HG03060 (cell line): ENCODE results near the gene FBLN1.
"Not testable (repeated sequence)": the region's sequence is repeated elsewhere in the genome, so short reads cannot be mapped to it uniquely, and the experiment has no call there.

Experiments
- ATAC-seq: cut with Tn5 transposase; IDR thresholded peaks from one replicate; pipeline ENCODE4 v1.9.1; 2021; ENCODE audit warnings: low read depth, moderate number of reproducible peaks; ENCODE audit not compliant: unreplicated experiment

Gene FBLN1, protein sequence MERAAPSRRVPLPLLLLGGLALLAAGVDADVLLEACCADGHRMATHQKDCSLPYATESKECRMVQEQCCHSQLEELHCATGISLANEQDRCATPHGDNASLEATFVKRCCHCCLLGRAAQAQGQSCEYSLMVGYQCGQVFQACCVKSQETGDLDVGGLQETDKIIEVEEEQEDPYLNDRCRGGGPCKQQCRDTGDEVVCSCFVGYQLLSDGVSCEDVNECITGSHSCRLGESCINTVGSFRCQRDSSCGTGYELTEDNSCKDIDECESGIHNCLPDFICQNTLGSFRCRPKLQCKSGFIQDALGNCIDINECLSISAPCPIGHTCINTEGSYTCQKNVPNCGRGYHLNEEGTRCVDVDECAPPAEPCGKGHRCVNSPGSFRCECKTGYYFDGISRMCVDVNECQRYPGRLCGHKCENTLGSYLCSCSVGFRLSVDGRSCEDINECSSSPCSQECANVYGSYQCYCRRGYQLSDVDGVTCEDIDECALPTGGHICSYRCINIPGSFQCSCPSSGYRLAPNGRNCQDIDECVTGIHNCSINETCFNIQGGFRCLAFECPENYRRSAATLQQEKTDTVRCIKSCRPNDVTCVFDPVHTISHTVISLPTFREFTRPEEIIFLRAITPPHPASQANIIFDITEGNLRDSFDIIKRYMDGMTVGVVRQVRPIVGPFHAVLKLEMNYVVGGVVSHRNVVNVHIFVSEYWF

DNA sequence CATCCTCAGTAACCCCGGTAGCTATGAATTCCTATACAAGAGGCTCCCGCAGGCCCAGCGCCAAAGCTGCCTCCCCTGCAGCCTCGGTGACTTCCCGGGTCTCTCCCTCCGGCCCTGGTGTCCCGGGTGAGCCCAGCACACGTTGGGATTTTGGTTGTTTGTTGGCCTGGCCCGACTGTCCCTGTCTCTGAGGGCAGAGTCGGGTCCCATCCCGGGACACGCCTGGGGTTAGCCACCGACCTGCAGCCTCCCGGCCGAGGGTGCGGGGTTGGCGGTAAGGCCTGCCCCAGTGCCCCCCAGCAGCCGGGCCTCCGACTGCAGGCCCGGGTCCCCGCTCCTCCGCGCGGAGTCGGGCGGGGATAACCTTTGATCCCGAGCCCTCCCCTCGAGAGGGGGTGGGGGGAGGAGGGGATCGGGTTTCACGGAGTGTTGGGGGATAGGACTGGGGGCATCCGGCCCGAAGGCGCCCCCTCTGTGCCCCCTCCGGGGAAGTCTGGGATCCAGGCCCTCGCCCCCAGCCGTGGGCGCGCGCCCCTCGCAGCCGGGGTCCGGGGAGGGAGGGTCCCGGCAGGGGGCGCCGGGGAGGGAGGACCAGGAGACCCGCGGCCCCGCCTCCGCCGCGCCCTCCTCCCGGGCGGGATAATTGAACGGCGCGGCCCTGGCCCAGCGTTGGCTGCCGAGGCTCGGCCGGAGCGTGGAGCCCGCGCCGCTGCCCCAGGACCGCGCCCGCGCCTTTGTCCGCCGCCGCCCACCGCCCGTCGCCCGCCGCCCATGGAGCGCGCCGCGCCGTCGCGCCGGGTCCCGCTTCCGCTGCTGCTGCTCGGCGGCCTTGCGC lies at the start of gene FBLN1:
FBLN1 (plus strand) TSS at position 669 of the 835 bp plus-strand sequence; CDS start at position 772, 103 bp downstream.
- no peak for ATAC-seq

DNA sequence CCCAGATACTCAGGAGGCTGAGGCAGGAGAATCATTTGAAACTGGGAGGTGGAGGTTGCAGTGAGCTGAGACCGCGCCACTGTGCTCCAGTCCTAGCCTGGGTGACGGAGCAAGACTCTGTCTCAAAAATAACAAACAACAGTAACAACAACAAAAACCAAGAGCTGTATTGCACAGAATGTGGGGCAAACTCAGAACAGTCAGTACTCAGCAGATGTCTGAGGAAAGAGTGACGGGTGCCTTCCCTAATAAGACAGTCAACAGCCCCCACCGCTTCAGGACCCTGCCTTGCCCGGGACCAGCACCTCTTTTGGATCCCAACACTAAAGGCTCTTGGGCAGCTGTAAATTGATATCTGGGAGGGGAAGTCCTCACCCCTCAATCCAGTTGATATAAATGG lies 48.9 kb upstream of the FBLN1 start:
- no peak for ATAC-seq

DNA sequence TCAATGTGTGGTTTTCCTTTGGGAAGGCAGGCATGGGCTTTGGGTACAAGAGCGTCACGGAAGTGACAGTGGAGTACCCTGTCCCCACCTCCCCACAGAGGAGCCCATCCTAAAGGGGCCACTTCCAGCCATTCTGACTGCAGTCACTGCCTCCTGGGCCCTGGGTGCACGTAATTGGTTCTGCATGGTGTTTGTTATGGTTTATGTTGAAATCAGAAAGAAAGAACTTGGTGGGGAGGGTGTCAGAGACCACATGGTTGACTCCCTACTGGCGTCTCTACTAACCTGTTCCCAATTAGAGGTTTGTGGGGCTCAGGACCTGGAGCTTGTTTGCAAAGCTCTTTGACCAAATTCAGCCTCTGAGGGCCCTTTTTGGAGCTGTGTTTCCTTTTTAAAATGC lies 48.4 kb upstream of the FBLN1 start:
- no peak for ATAC-seq

DNA sequence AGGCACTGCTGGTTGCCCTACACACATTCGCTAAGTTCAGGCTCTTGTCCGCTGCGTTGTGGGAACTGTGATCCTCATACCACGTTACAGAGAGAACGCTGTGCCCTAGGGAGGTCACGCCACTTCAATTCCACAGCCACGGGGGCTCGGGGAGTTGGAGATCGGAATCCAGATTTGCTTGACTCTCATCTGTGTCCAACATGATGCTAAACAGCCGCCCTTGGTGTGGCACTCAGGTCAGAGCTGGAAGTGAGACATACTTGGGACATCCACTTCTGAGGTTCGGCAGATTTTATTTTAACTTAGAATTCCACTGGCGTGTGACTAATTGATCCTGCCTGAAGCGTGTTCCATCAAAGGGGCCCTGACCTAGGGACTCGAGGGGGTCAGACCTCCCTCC lies 47.5 kb upstream of the FBLN1 start:
- ATAC-seq: no peak

DNA sequence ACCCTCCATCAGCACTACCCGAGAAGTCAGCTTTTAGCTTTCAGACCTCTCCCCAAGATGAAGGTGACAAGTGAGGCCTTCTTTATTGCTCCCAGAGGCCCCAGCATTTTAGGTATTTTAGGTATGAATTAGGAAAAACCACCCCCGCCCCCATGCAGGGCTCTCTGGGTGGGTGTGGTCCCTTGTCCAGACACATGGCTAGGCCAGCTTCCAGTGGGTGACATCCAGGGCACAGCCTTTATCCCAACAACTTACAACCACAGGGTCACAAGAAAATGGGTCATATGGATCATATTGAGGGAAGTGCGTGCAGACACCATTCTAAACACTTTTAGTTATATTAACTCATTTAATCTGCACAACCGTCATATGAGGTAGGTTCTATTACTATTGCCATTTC lies 47.1 kb upstream of the FBLN1 start:
- ATAC-seq: no peak

DNA sequence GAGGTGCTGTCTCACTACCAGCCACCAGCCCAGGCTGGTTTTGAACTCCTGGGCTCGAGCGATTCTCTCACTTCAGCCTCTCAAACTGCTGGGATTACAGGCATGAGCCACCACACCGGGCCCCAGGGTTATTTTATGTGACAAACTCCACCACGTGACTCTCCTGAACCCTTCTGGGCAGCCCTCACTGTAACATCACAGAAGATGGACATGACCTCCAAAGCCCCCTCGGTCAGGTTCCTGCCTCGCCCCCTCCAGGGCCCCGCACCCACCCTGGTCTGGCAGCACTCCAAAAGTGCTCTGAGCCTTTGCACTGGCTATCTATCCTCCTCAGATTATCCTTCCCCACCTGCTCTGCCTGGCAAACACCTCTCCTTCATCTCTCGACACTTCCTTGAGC lies 45.9 kb upstream of the FBLN1 start:
- no peak for ATAC-seq

DNA sequence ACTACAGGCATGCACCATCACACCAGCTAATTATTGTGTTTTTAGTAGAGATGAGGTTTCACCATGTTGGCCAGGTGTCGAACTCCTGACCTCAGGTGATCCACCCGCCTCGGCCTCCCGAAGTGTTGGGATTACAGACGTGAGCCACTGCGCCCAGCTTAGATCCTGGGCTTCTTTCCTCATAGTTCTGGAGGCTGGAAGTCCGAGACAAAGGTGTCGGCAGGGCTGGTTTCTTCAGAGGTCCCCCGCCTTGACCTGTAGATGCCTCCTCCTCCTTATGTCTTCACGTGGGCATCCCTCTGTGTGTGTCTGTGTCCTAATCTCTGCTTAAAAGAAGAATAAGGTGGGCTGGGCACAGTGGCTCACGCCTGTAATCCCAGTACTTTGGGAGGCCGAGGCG lies 44.2 kb upstream of the FBLN1 start:
- no peak for ATAC-seq

DNA sequence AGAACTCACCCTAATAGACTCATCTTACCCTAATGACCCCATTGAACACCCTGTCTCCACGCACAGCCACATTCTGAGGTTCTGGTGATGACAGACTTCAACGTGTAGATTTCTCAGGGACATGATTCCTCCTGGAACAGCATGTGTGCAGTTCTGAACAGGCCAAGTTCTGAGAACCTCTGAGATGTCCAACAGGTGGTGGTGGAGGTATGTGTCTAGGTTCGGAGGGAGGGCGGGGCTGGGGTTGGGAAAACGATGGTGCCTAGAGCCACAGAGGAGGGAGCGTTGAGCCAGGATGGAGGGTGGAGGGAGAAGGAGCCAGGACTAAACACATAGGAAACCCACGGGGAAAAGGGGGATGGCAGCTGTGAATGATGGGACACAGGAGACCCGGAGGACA lies 43.4 kb upstream of the FBLN1 start:
- ATAC-seq: no peak

DNA sequence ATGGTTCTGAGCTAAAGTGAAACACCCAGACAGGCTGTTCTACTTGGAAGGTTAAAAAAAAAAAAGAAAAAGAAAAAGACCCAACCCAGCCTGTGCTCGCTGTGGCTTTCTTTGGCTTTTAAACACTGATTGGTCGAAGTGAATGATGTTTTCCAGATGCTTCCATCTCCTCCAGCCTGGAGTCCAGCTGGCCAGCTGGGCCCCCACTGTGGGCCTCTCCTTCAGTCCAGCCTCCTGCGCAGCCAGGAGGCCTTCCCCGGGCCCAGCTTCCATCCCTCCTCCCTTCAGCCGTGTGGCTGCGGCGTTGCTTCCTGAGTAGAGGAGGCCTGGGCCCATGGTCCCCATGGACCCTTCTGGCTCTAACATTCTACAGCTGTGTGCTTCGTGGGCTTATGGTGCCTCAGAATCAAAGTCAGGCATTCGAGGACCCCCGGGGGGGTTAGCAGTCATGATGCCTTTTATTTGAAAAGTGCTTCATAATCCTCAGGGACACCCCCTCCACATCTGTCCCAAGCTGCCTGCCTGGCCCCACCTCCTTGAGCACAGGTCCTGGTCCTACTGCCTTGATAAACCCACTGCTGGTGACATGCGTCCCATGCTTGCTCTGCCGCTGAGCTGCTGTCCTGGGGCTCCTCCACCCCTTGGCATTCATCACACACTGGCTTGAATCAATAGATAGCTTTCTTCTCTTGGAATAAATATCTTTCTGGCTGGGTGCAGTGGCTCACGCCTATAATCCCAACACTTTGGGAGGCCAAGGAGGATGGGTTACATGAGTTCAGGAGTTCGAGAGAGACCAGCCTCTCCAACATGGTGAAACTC lies 42.2 kb upstream of the FBLN1 start:
- no peak for ATAC-seq

DNA sequence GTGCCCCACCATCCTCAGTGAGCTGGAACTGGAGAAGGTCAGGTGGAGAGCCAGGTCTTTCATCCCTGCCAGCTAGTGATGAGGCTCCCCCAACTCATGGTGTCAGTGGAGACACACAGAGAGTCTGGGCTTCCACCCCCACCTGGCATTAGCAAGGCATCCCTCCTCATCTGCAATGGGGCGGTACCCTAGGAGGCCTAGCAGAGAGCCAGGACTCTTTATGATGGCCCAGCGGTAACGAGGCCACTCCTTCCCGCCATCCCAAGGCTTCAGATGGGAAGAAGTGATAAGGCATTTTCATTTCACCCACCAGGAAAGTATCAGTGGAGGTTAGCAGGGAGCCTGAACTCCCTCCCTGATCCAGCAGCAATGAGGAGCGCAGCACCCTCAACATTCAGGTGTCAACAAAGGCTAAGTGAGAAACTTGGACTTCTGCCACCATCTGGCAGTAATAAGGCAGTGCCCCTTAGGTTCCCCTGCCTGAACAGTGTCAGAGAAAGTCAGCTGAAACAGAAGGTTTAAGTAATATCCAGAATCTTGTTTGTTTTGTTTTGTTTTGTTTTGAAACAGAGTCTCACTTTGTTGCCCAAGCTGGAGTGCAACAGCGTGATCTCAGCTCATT lies 40.5 kb upstream of the FBLN1 start:
- no peak for ATAC-seq

DNA sequence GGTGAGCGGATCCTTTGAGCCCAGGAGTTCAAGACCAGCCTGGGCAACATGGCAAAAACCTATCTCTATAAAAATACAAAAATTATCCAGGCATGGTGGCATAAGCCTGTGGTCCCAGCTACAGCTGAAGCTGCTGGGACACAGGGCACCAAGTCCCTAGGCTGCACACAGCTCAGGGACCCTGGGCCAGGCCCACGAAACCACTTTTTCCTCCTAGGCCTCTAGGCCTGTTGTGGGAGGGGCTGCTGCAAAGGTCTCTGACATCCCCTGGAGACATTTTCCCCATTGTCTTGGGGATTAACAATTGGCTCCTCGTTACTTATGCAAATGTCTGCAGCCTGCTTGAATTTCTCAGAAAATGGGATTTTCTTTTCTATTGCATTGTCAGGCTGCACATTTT lies 39.0 kb upstream of the FBLN1 start:
- not testable (repeated sequence) for ATAC-seq

DNA sequence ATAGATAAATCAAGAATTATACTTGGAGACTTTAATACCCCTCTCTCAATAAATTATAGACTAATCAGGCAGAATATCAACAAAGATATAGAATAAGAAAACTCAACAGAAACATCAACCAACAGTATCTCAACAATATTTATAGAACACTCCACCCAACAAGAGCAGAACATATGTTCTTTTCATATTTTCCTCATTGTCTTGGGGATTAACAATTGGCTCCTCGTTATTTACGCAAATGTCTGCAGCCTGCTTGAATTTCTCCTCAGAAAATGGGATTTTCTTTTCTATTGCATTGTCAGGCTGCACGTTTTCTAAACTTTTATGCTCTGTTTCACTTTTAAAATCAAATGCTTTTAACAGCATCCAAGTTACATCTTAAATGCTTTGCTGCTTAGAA lies 37.0 kb upstream of the FBLN1 start:
- no peak for ATAC-seq

DNA sequence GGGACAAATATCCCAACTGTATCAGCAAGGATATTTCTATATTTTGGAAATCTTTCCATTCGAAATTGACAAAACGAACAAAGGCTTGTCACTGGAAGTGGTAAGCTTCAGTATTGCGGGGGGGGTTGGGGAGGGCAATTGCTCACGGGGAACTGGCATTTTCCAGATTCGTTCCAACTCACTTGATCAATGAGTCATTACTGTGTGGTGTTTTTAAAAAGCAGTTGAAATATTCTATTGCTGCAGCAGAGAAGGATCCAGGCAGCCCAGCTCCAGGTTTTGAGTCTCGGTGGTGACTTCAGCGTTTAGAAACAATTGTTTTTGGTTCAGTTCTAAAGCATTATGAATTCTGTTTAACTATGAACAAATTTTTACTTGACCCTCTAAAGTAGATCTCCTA lies 33.8 kb upstream of the FBLN1 start:
- no peak for ATAC-seq

DNA sequence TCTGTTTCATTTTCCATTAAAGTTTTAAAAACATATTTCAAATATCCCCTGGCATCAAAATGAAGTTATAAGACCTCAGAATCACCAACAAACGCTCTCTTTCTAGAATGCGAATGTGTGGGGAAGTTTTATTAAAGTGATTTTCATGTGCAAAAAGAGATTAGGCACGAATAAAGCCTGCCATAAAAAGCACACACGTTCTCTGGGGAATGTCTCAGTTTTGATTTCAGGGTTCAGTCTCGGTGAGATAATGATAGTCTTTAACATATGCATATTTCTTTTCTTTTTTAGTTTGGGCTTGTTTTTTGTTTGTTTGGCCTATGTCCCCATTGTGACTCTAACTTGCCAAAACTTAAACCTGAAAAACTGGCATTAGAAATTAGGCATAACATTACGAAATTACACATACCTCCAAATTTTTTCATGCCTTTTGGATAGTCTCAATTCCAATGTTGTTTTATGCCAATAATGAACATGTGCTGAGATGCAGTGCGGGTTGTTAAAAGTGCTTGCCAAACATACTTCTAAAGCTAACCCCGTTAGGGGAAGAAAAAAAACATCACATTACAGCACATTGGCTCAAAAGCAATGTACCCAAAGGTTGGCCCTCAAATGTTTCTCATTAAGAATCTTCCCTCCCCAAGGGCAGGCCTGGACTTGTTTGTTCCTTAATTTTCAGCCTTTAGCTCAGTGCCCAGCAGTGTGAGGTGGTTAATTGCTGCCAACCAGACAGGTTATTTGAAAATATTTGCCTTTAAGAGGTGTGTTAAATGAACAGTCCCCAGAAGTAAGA lies 33.2 kb upstream of the FBLN1 start:
- ATAC-seq: no peak

DNA sequence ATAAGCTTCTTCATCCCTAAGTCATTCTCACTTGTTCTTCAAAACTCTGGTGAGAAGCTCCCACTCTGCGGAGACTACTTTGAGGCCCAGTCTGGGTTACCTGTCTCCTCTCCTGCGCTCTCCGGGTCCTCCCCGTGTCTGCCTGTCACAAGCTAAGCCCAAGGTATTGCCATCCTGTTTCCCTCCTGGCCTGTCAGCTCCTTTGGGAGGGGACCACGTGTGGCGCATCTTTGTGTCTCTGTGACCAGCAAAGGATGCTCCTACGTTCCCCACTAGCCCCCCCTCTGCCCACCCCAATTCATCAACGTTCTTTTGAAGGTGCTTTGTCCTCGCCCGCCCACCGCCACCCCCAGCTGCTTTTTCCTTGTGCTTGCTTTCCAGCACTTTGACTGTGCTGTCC lies 31.8 kb upstream of the FBLN1 start:
- ATAC-seq: no peak

DNA sequence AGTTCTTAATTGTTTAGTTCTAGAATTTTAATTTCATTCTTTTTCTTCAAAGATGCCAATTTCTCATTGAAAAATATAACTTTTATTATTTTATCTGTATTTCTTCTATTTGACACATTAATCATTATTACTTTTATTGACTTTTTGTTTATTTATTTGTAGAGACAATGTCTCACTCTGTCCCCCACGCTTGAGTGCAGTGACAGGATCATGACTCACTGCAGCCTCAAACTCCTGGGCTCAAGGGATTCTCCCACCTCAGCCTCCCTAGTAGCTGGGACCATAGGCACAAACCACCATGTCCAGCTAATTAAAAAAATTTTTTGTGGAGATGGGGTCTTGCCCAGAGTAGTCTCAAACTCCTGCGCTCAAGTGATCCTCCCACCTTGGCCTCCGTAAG lies 30.3 kb upstream of the FBLN1 start:
- no peak for ATAC-seq

DNA sequence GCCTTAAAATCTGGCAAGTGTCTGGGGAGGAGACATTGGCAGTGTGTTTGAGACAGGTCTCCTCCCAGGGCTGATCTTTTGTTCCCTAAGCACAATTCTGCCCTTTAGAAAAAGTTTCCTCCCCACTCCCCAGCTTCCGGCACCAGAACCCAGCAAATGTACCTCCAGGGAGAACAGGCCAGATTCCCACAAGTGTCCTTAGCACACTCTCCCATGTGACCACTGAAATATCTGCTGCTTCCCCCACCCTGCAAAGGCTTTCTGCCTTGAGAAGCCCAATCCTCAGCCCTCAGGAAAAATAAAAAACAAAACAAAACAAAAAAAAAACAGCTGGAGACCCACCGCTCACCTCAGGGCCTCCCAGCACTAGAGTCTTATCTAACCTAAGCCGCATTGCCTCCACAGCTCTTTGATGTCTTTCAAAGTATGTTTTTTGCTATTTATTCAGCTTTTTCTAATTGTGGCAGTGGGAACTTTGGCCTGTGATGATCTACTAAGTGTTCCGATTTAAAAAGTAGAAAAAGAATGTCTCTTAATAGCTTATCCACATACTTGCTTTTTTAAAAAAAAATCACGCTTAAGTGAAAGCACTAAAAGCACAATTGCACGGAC lies 29.0 kb upstream of the FBLN1 start:
- ATAC-seq: no peak

DNA sequence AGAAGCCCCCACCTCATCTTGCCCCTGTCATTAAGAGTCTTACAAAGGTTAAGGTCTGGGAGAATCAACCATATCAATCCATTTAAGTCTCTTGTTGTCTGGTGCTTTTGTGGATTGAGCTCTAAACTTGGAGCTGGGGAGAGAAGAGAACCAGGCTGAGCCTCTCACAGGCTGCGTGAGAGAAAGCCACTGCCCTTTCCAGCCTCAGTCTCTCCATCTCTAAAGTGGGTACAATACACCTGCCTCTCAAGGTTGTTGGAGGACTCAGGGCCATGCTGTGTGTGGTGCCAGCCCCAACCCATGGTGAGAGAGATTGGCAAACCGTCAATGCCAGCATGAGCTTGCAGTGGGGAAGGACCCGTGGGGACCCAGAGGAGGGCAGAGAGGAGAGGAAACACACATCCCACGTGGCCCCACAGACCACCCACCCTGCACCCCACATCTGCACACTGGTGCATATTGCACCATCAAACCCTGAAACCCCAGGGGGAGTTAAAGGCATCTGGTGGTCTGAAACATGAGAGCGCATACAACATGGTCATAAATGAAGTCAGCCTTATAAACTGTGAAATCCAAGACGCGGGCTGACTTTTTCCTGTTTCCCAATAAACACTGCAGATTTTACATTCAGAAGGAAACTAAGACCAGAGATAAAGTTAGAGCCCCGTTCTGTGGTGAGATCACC lies 27.5 kb upstream of the FBLN1 start:
- ATAC-seq: no peak
